Cardiac fibroblast (primary cell): ENCODE measurements around the gene SCO2.

Experiments
- DNase-seq, 2 donors: peaks; one replicate each; pipeline versions ENCODE4 v3.0.0 to v3.0.0-alpha.2; 2010; ENCODE audit warnings: low read depth in 2 of 2
- H3K4me3 ChIP-seq, 2 donors: replicated peaks in 1 of 2; 1 replicate in 1 of 2; 2 replicates in 1 of 2; pipeline ENCODE4 v1.5.1; 2011; ENCODE audit warnings: low read depth in 2 of 2, low read length in 2 of 2, mild to moderate bottlenecking in 2 of 2, moderate library complexity in 1 of 2
- CTCF ChIP-seq: IDR thresholded peaks from one replicate; pipeline ENCODE4 v1.5.1; 2011; ENCODE audit warnings: low read depth, mild to moderate bottlenecking, low read length, inconsistent platforms

The SCO2 gene

DNA sequence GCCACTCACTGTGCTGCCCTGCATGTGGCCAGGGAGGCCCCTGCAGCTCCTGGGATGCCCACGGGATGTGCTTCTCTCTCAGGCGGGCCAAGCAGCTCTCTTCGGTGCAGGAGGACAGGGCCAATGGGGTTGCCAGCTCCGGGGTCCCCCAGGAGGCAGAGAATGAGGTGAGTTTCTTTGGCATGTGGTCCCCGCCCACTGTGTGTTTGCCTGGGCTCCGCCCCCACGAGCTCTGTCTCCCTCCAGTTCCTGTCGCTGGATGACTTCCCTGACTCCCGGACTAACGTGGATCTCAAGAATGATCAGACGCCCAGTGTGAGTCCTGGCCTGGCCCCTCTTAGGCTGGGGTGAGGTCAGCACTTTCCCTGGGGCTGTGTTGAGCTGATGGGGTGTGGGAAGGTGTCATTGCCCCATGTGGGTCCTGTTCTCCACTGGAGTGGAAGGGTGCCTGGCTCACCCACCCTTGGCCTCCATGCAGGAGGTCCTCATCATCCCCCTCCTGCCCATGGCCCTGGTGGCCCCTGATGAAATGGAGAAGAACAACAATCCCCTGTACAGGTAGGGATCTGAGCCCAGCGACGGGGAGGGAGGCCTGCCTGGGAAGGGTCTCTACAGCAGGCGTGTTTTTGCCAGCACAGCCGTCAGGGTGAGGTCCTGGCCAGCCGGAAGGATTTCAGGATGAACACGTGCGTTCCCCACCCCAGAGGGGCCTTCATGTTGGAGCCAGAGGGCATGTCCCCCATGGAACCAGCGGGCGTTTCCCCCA is 7.7 kb downstream of the SCO2 start:
- no peak for DNase-seq
- TF ChIP-seq CTCF = no peak
- H3K4me3 ChIP-seq = no peak overlapping the region

- DNase-seq = no peak
- H3K4me3 ChIP-seq = no peak overlapping the region
- TF ChIP-seq CTCF = no peak
Measured at GRCh38 chr22:50516891-50517290, 8.5 kb downstream of the SCO2 start.

DNA sequence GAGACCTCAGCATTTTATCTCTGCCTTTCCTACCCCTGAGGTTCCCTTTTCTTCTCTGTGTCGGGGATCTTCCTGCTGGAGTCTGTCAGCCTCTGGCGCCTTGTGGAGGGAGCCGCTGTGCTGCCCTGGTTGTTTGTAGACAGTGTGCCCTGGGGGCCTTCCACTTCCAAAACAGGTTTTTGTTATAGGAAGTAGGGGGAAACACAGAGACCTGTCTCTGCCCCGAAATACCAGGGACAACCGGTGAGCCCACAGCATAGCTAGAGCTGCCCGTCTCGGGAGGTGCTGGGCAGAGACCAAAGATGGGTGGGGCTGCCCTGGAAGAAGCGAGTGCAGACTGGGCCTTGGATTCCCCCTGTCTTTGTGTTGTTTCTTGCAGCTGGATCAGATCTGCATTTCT is 9.3 kb downstream of the SCO2 start:
- no peak for TF ChIP-seq CTCF
- no peak for DNase-seq
- H3K4me3 ChIP-seq = no peak overlapping the region

GRCh38 chr22:50513175-50513574 is 12.2 kb downstream of the SCO2 start:
- no peak for TF ChIP-seq CTCF
- no peak for DNase-seq
- no peak overlapping the region for H3K4me3 ChIP-seq

DNA sequence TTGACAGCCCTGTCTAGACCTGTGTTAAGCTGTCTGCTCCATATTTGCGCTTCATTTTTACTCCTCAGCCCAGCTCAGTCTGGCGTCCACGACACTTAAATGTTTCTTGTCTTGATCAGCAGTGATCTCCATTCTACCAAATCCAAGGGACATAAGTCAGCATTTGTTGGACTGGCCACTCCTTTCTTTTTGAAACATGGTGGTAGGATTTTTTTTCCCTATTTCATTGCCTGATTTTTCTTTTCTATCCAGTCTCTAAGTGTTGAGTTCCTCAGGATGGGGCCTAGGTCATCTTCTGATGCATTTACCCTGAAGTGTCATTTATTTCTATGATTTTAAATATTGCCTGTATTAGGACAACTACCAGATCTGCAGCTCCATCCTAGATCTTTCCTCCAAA is 16.5 kb downstream of the SCO2 start:
- H3K4me3 ChIP-seq = peak overlapping the region; percentile 72 to 90
- no peak for TF ChIP-seq CTCF
- DNase-seq = no peak

GRCh38 chr22:50507991-50508884 is 17.2 kb downstream of the SCO2 start, which contains the start of gene NCAPH2:
TSS of gene NCAPH2 (plus strand) at chr22:50508224. CDS start at chr22:50508338, 114 bp downstream.
- peak; percentile 98 for DNase-seq
- TF ChIP-seq CTCF = no peak
- H3K4me3 ChIP-seq = peak within 1 kb of the TSS; percentile 96 to 99
